ENCODE measurements around the gene PNO1. TPM values are rescaled to one million over a fixed set of nuclear protein-coding genes. Genes with fewer than 3 reads are reported as not detected.

PNO1 gene
- polyA plus RNA-seq, 2 donors, result 3.8 to 11.2 TPM

DNA sequence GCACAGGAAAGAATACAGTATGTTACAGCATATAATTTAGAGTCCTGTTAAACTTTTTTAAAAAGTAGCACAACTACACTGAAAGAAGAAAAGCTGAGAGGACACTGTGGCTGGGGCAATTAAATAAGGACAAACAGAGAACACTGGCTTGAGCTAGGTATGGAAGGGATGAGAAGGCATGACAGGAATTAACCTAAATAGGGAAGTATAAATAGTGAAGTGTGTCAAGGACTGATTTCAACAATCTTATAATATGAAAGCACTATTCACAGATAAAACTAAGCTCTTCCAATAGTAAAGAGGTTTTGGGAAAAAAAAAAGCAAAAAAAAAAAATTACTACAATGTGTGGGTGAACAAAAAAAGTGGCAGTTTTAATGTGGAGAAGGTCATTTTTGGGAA is 49.1 kb downstream of the PNO1 start:
- H3K4me3 ChIP-seq (ENCODE audit: low read depth in 1 of 2, low read length in 2 of 2), result no peak overlapping the region
- H3K27me3 ChIP-seq (ENCODE audit: control insufficient read depth in 1 of 2, insufficient read depth in 2 of 2, low read length in 2 of 2), result no peaks in the 10 kb centered on the region
- no peaks in the 10 kb centered on the region for H3K4me1 ChIP-seq (ENCODE audit: control insufficient read depth in 2 of 2, insufficient read depth in 2 of 2, low read length in 1 of 2)
- no peak overlapping the region for H3K27ac ChIP-seq (ENCODE audit: low read depth in 2 of 2, low read length in 1 of 2)
- no peaks in the 10 kb centered on the region for H3K9me3 ChIP-seq (ENCODE audit: control insufficient read depth in 2 of 2, insufficient read depth in 1 of 2, low read depth in 1 of 2, low read length in 1 of 2)
- no peaks in the 10 kb centered on the region for H3K36me3 ChIP-seq (ENCODE audit: control insufficient read depth in 2 of 2, insufficient read depth in 2 of 2, low read length in 1 of 2)

- Histone ChIP-seq H3K27ac (ENCODE audit: low read depth in 2 of 2, low read length in 1 of 2) (no peak overlapping the region), H3K27me3 (ENCODE audit: control insufficient read depth in 1 of 2, insufficient read depth in 2 of 2, low read length in 2 of 2) (no peaks in the 10 kb centered on the region), H3K9me3 (ENCODE audit: control insufficient read depth in 2 of 2, insufficient read depth in 1 of 2, low read depth in 1 of 2, low read length in 1 of 2) (no peaks in the 10 kb centered on the region), H3K4me3 (ENCODE audit: low read depth in 1 of 2, low read length in 2 of 2) (no peak overlapping the region), H3K36me3 (ENCODE audit: control insufficient read depth in 2 of 2, insufficient read depth in 2 of 2, low read length in 1 of 2) (peaks cover 0 to 4% of the 10 kb centered on the region in 2 donors), H3K4me1 (ENCODE audit: control insufficient read depth in 2 of 2, insufficient read depth in 2 of 2, low read length in 1 of 2) (no peaks in the 10 kb centered on the region)
- 79 to 82% methylated on average over 5 of the region's 5 CpGs for WGBS, 2 donors
Observed at GRCh38 chr2:68214381-68214780, 56.7 kb downstream of the PNO1 start.

GRCh38 chr2:68216454-68217310 is 59.0 kb downstream of the PNO1 start:
- H3K36me3 ChIP-seq (ENCODE audit: control insufficient read depth in 2 of 2, insufficient read depth in 2 of 2, low read length in 1 of 2), result peaks cover 0 to 4% of the 10 kb centered on the region in 2 donors
- no peak overlapping the region for H3K27ac ChIP-seq (ENCODE audit: low read depth in 2 of 2, low read length in 1 of 2)
- WGBS, 2 donors, result 44 to 51% methylated on average over 2 of the region's 2 CpGs
- H3K27me3 ChIP-seq (ENCODE audit: control insufficient read depth in 1 of 2, insufficient read depth in 2 of 2, low read length in 2 of 2), result no peaks in the 10 kb centered on the region
- H3K9me3 ChIP-seq (ENCODE audit: control insufficient read depth in 2 of 2, insufficient read depth in 1 of 2, low read depth in 1 of 2, low read length in 1 of 2), result no peaks in the 10 kb centered on the region
- no peak overlapping the region for H3K4me3 ChIP-seq (ENCODE audit: low read depth in 1 of 2, low read length in 2 of 2)
- H3K4me1 ChIP-seq (ENCODE audit: control insufficient read depth in 2 of 2, insufficient read depth in 2 of 2, low read length in 1 of 2), result no peaks in the 10 kb centered on the region

GRCh38 chr2:68217729-68218128 is 60.0 kb downstream of the PNO1 start:
- Histone ChIP-seq H3K9me3 (ENCODE audit: control insufficient read depth in 2 of 2, insufficient read depth in 1 of 2, low read depth in 1 of 2, low read length in 1 of 2) (no peaks in the 10 kb centered on the region), H3K27ac (ENCODE audit: low read depth in 2 of 2, low read length in 1 of 2) (no peak overlapping the region), H3K4me3 (ENCODE audit: low read depth in 1 of 2, low read length in 2 of 2) (no peak overlapping the region), H3K27me3 (ENCODE audit: control insufficient read depth in 1 of 2, insufficient read depth in 2 of 2, low read length in 2 of 2) (no peaks in the 10 kb centered on the region), H3K36me3 (ENCODE audit: control insufficient read depth in 2 of 2, insufficient read depth in 2 of 2, low read length in 1 of 2) (peaks cover 0 to 4% of the 10 kb centered on the region in 2 donors), H3K4me1 (ENCODE audit: control insufficient read depth in 2 of 2, insufficient read depth in 2 of 2, low read length in 1 of 2) (no peaks in the 10 kb centered on the region)
- WGBS, 2 donors, result 54 to 56% methylated on average over 3 of the region's 3 CpGs

DNA sequence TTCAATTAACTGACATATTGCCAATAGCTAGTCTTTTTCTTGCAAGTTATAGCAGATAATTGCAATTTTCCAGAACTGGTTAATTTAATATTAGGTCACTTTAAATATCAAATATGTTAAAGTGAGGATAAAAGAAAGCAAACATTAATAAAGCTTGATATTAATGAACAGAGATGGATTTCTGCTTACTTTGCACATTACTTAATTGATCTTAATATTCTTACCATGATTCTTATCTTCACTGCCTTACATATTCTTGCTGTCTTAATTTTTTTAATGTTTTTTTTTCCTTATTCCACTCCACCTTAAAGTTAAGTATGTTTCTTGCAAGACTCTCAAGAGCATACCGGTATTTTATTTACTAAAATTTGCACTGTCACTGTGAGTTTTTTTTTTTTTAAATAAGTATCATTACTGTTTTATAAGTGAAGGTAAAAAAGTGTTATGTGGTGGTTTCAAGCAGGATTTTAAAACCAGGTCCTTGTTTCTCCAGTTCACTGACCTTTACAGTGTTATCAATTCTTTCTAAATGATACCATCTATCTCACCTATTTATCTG is 60.7 kb downstream of the PNO1 start:
- Histone ChIP-seq H3K4me1 (ENCODE audit: control insufficient read depth in 2 of 2, insufficient read depth in 2 of 2, low read length in 1 of 2) (peaks cover 0 to 4% of the 10 kb centered on the region in 2 donors), H3K4me3 (ENCODE audit: low read depth in 1 of 2, low read length in 2 of 2) (no peak overlapping the region), H3K27me3 (ENCODE audit: control insufficient read depth in 1 of 2, insufficient read depth in 2 of 2, low read length in 2 of 2) (no peaks in the 10 kb centered on the region), H3K9me3 (ENCODE audit: control insufficient read depth in 2 of 2, insufficient read depth in 1 of 2, low read depth in 1 of 2, low read length in 1 of 2) (no peaks in the 10 kb centered on the region), H3K36me3 (ENCODE audit: control insufficient read depth in 2 of 2, insufficient read depth in 2 of 2, low read length in 1 of 2) (peaks cover 0 to 4% of the 10 kb centered on the region in 2 donors), H3K27ac (ENCODE audit: low read depth in 2 of 2, low read length in 1 of 2) (no peak overlapping the region)
- WGBS, 2 donors, result 39 to 40% methylated on average over 1 of the region's 1 CpG

- Histone ChIP-seq H3K9me3 (ENCODE audit: control insufficient read depth in 2 of 2, insufficient read depth in 1 of 2, low read depth in 1 of 2, low read length in 1 of 2) (no peaks in the 10 kb centered on the region), H3K4me3 (ENCODE audit: low read depth in 1 of 2, low read length in 2 of 2) (no peak overlapping the region), H3K4me1 (ENCODE audit: control insufficient read depth in 2 of 2, insufficient read depth in 2 of 2, low read length in 1 of 2) (peaks cover 0 to 4% of the 10 kb centered on the region in 2 donors), H3K36me3 (ENCODE audit: control insufficient read depth in 2 of 2, insufficient read depth in 2 of 2, low read length in 1 of 2) (no peaks in the 10 kb centered on the region), H3K27me3 (ENCODE audit: control insufficient read depth in 1 of 2, insufficient read depth in 2 of 2, low read length in 2 of 2) (no peaks in the 10 kb centered on the region), H3K27ac (ENCODE audit: low read depth in 2 of 2, low read length in 1 of 2) (no peak overlapping the region)
- 88 to 90% methylated on average over 1 of the region's 1 CpG for WGBS, 2 donors
Observed at GRCh38 chr2:68222287-68222686, 64.6 kb downstream of the PNO1 start.

DNA sequence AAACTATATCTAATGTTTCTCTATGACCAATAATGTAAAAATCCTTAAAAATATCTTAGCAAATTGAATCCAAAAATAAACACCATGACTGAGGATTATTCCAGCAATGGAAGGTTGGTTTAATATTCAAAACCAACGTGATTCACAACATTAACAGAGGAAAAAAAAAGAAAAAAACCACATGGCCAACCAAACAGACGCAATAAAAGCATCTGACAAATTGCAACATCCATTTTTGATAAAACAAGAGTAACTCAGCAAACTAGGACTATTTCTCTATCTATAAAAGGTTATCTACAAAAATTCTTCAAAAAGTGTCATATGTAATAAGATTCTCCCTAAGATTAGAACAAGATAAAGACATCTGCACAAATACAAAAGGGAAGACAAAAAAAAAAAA is 65.7 kb downstream of the PNO1 start:
- Histone ChIP-seq H3K27ac (ENCODE audit: low read depth in 2 of 2, low read length in 1 of 2) (no peak overlapping the region), H3K4me1 (ENCODE audit: control insufficient read depth in 2 of 2, insufficient read depth in 2 of 2, low read length in 1 of 2) (peaks cover 0 to 4% of the 10 kb centered on the region in 2 donors), H3K9me3 (ENCODE audit: control insufficient read depth in 2 of 2, insufficient read depth in 1 of 2, low read depth in 1 of 2, low read length in 1 of 2) (no peaks in the 10 kb centered on the region), H3K36me3 (ENCODE audit: control insufficient read depth in 2 of 2, insufficient read depth in 2 of 2, low read length in 1 of 2) (no peaks in the 10 kb centered on the region), H3K4me3 (ENCODE audit: low read depth in 1 of 2, low read length in 2 of 2) (no peak overlapping the region), H3K27me3 (ENCODE audit: control insufficient read depth in 1 of 2, insufficient read depth in 2 of 2, low read length in 2 of 2) (no peaks in the 10 kb centered on the region)
- WGBS, 2 donors, result 48% methylated on average over 2 of the region's 2 CpGs

GRCh38 chr2:68225119-68225632 is 67.5 kb downstream of the PNO1 start:
- peaks cover 0 to 4% of the 10 kb centered on the region in 2 donors for H3K4me1 ChIP-seq (ENCODE audit: control insufficient read depth in 2 of 2, insufficient read depth in 2 of 2, low read length in 1 of 2)
- no peak overlapping the region for H3K27ac ChIP-seq (ENCODE audit: low read depth in 2 of 2, low read length in 1 of 2)
- H3K9me3 ChIP-seq (ENCODE audit: control insufficient read depth in 2 of 2, insufficient read depth in 1 of 2, low read depth in 1 of 2, low read length in 1 of 2), result no peaks in the 10 kb centered on the region
- H3K36me3 ChIP-seq (ENCODE audit: control insufficient read depth in 2 of 2, insufficient read depth in 2 of 2, low read length in 1 of 2), result no peaks in the 10 kb centered on the region
- no peak overlapping the region for H3K4me3 ChIP-seq (ENCODE audit: low read depth in 1 of 2, low read length in 2 of 2)
- no peaks in the 10 kb centered on the region for H3K27me3 ChIP-seq (ENCODE audit: control insufficient read depth in 1 of 2, insufficient read depth in 2 of 2, low read length in 2 of 2)
- 20% methylated on average over 2 of the region's 2 CpGs for WGBS, 2 donors

Measured in esophagus (tissue), 2 donors.